ENCODE data around the gene SORL1-AS1.

SORL1-AS1 gene

GRCh38 chr11:121443688-121444275 lies 9.0 kb downstream of the SORL1-AS1 start:
- Histone ChIP-seq H3K27ac (replicated peaks) (no peak overlapping the region), H3K27me3 (ENCODE audit: insufficient read depth, poor library complexity, severe bottlenecking) (no peaks in the 10 kb centered on the region), H3K4me3 (replicated peaks; ENCODE audit: insufficient read depth, low read length) (no peak overlapping the region)
- TF ChIP-seq SPI1 (IDR thresholded peaks at IDR 0.05; ENCODE audit: borderline replicate concordance, low read depth) (no peak), CTCF (IDR thresholded peaks at IDR 0.05; ENCODE audit: insufficient read depth, low read length) (no peak), POLR2AphosphoS5 (IDR thresholded peaks at IDR 0.05; ENCODE audit: low read depth) (no peak), REST (IDR thresholded peaks at IDR 0.05; ENCODE audit: insufficient replicate concordance, low read depth) (no peak), GABPA (IDR thresholded peaks at IDR 0.05; ENCODE audit: low read depth) (no peak)
- DNase-seq (ENCODE audit: low read depth in 1 of 2, low spot score in 1 of 2): no peak

GRCh38 chr11:121441521-121441920 lies 11.2 kb downstream of the SORL1-AS1 start:
- H3K4me3 ChIP-seq (replicated peaks; ENCODE audit: insufficient read depth, low read length): no peak overlapping the region
- no peaks in the 10 kb centered on the region for H3K27me3 ChIP-seq (ENCODE audit: insufficient read depth, poor library complexity, severe bottlenecking)
- TF ChIP-seq SPI1 (IDR thresholded peaks at IDR 0.05; ENCODE audit: borderline replicate concordance, low read depth) (no peak), POLR2AphosphoS5 (IDR thresholded peaks at IDR 0.05; ENCODE audit: low read depth) (no peak), GABPA (IDR thresholded peaks at IDR 0.05; ENCODE audit: low read depth) (no peak)
- no peak overlapping the region for H3K27ac ChIP-seq (replicated peaks)
- DNase-seq (ENCODE audit: low read depth in 1 of 2, low spot score in 1 of 2): no peak

- no peak for TF ChIP-seq CTCF (IDR thresholded peaks at IDR 0.05; ENCODE audit: insufficient read depth, low read length)
- TF ChIP-seq REST (IDR thresholded peaks at IDR 0.05; ENCODE audit: insufficient replicate concordance, low read depth): no peak
- TF ChIP-seq SPI1 (IDR thresholded peaks at IDR 0.05; ENCODE audit: borderline replicate concordance, low read depth): no peak
- no peak for TF ChIP-seq GABPA (IDR thresholded peaks at IDR 0.05; ENCODE audit: low read depth)
- TF ChIP-seq POLR2AphosphoS5 (IDR thresholded peaks at IDR 0.05; ENCODE audit: low read depth): no peak
- DNase-seq (ENCODE audit: low read depth in 1 of 2, low spot score in 1 of 2): no peak
- no peaks in the 10 kb centered on the region for H3K27me3 ChIP-seq (ENCODE audit: insufficient read depth, poor library complexity, severe bottlenecking)
- no peak overlapping the region for H3K27ac ChIP-seq (replicated peaks)
- H3K4me3 ChIP-seq (replicated peaks; ENCODE audit: insufficient read depth, low read length): no peak overlapping the region
These were observed 13.0 kb downstream of the SORL1-AS1 start for GRCh38 chr11:121439759-121440158.

- TF ChIP-seq CTCF (IDR thresholded peaks at IDR 0.05; ENCODE audit: insufficient read depth, low read length) (no peak), SPI1 (IDR thresholded peaks at IDR 0.05; ENCODE audit: borderline replicate concordance, low read depth) (no peak), POLR2AphosphoS5 (IDR thresholded peaks at IDR 0.05; ENCODE audit: low read depth) (no peak), REST (IDR thresholded peaks at IDR 0.05; ENCODE audit: insufficient replicate concordance, low read depth) (no peak), GABPA (IDR thresholded peaks at IDR 0.05; ENCODE audit: low read depth) (no peak)
- Histone ChIP-seq H3K27ac (replicated peaks) (no peak overlapping the region), H3K27me3 (ENCODE audit: insufficient read depth, poor library complexity, severe bottlenecking) (no peaks in the 10 kb centered on the region), H3K4me3 (replicated peaks; ENCODE audit: insufficient read depth, low read length) (no peak overlapping the region)
- DNase-seq (ENCODE audit: low read depth in 1 of 2, low spot score in 1 of 2): no peak
These were observed 13.4 kb downstream of the SORL1-AS1 start for GRCh38 chr11:121439337-121439736.
